AG08396 (cell line): ENCODE measurements around the gene CDC6.
A peak's percentile ranks its signal among the peaks of the same experiment; 100 is the strongest.

Source experiments
- DNase-seq: peaks from one replicate; pipeline ENCODE4 v3.0.0; 2012; ENCODE audit warnings: low spot score, mixed read lengths

Gene CDC6

DNA sequence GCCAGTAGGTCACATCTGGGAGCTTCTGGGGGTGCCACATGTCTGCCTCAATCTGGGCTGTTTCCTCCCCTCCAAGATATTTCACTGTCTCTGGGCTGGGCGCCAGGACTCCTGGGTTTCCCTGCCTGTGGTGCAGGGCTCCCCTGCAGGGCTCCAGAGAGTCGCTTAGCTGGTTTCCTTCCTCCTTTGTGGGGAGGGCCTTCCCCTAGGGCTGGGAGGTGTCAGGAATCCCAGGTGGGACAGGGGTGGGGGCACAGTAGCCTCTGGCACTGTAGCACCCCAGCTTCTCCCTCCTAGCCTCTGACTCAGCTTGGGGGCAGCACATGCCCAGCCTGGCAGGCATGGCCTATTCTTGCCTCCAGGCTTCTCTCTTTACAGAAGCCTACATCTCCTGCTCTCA, 23.9 kb downstream of the CDC6 start:
- peak; percentile 28 for DNase-seq

- peak; percentile 6 for DNase-seq
Measured at GRCh38 chr17:40312131-40312731, 24.6 kb downstream of the CDC6 start.

DNA sequence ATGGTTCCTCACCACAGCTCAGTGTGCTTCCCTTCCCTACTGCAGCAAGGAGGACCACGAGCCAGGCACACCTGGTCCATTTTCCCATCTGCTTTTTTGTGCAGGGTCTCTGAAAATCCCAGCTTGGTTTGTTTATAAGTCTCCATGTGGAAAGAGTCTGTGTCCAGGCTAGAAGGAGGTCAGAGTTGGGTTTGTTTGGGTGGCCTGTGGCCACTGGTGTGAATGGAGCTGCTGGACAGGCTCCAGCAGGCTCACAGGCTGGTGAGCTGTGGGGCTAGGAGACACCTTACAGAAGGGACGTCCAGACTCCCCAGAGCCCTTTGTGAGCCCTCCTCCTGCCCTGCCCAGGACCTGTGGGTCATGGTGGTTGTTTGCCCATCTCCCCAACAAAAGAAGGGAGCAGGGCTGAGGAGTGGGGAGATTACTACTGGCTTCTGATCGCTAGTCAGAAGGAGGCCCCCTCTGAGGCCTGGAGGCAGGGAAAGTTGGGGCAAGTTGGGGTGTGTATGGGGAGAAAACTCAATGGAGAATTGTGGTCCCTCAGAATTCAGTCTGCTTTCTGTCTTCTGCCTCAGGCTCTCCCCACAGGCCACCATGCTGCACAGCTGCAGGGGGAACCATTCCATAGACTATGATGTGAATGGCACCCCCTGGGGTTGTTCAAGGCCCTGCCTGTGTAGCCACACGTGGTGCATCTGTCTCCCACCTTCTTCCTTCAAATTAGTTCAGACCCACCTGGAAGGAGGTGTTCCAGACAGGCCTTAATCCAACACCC, 25.4 kb downstream of the CDC6 start:
- peak; percentile 16 for DNase-seq

- peak; percentile 3 for DNase-seq
Measured at GRCh38 chr17:40313668-40314583, 26.2 kb downstream of the CDC6 start.

DNA sequence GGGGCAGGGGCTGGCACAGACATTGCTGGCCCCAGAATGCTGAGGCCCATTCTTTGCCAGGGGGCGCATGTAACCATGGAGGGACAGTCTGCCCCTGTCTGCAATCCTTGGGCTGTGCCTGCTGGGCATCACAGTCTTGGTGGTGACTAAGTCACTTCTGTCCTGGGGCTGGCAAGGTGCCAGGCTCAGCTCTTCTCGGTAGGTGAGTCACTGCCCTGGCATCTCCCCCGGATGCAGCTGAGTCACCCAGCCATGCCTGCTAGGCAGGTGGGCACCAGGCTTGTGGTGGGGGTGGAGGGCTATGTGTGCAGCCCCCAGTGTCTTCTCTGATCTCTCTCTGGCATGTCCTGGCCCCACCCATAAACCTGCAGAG, 26.9 kb downstream of the CDC6 start:
- peak; percentile 82 for DNase-seq

DNA sequence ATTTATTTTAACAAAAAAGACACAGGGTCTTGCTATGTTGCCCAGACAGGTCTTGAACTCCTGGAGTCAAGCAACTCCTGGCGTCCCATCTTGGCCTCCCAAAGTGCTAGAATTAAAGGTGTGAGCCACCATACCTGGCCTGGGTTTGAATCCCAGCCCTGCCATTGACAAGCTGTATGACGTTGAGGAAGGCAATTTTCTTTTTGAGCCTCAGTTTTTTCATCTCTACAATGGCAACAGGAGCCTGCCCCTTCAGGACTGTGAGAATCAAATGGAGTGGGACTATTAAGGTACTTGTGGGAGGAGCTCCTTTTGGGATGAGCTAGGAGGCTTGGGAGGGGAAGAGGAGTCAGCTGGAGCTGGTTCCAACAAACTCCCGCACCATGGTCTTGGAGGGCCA, 27.5 kb downstream of the CDC6 start:
- DNase-seq, result no peak

DNA sequence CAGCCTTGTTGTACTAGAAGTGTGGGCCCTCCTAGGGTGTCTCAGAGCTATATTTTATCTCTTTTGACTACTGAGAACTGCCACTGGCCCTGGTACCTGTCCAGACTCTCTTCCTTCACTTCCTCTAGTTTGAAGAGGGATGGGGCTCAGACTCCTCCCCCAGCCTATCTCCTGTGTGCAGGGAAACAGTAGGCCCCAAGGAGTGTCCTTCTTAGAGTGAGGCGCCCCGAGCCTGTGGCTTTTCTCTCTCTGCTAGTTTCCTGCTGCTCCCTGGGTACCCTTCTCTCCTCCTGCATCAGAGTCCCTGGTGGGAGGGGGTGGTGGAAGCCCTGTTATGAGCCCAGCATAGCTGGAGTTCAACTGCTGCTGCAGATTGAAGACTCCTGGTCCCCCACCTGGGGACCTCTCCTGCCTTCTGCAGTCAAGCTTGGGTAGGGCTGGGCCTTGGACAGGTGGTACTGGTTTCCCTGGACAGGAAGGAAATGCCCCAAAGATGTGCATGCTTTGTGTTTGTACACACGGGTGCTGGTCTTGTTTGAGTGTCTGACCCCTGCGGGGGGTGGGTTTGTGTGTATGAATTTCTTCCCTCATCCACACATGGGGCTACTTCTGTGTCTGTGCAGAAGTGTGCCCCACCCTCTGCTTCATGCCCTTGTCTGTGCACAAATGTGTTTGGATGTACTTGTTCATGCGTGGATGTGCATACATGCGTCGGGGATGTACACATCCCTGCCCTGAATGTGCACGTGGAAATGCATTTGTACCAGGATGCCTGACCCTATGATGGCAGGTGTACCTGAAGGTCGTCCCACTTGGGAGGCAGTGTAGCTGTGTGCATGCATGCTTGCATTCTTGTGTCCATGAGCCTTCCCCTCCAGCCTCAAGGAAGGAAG, 28.2 kb downstream of the CDC6 start:
- peak; percentile 2 for DNase-seq

DNA sequence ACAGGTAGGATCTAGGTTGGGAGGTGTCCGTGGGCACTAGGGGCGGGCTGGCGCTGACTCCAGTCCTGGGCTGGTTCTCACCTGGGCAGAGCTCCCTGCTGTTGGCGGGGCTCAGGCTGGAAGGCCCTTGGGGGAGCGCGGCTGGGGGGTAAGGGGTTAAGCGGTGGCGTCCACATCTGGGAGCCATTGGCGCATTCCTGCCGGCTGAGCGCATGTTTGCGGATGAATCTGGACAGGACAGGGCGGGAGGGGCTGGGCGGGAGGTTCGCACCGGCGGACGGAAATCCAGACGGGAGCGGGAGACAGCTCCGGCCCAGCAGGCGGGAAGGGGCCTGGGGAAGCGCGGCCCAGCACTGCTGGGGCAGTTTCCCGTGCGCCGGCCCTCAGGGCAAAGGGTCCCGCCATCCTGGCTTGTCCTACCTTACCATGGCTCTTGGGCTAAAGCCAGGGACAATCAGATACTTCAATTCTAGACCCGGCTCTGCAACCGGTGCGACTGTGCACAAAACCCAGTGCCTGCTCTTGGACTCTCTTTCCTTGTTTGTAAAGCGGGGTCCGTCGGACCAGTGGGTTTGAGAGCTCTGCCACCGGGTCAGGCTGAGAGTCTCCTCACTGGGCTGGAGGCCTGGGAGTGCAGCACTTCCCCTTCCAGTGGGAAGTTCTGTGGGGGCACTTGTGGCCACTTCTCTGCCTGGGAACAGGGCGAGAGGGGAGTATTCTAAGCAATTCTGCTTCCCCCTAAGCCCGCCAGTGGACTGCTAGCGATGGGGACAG, 29.1 kb downstream of the CDC6 start:
- DNase-seq, result peak; percentile 82

DNA sequence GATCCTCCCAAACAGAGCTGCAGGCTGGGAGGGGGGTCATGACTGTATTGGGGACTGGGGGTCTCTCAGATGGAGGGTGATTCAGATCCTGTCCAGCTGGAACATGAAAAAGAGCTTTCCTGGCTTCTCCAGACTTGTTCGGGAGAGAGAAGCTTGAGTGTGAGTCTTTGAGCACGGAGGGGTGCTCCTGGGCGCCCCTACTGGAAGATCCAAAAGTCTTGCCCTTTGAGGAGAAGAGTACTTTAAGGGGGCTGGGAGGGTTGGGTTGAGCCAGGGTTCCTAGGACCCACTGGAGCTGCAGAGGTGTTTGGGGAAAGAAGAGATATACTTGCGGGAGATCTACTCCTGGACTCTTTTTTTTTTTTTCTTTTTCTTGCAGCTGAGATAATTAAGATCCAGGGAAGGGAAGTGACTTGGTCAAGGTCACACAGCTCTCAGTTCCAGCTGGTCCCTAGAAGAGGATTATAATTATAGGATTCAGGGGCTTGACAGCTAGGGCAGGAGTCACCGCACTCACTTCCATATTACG, 29.7 kb downstream of the CDC6 start:
- DNase-seq, result peak; percentile 72

- DNase-seq, result peak; percentile 98
Measured at GRCh38 chr17:40317880-40318829, 30.5 kb downstream of the CDC6 start.

- no peak for DNase-seq
Measured at GRCh38 chr17:40318830-40319391, 31.2 kb downstream of the CDC6 start.

DNA sequence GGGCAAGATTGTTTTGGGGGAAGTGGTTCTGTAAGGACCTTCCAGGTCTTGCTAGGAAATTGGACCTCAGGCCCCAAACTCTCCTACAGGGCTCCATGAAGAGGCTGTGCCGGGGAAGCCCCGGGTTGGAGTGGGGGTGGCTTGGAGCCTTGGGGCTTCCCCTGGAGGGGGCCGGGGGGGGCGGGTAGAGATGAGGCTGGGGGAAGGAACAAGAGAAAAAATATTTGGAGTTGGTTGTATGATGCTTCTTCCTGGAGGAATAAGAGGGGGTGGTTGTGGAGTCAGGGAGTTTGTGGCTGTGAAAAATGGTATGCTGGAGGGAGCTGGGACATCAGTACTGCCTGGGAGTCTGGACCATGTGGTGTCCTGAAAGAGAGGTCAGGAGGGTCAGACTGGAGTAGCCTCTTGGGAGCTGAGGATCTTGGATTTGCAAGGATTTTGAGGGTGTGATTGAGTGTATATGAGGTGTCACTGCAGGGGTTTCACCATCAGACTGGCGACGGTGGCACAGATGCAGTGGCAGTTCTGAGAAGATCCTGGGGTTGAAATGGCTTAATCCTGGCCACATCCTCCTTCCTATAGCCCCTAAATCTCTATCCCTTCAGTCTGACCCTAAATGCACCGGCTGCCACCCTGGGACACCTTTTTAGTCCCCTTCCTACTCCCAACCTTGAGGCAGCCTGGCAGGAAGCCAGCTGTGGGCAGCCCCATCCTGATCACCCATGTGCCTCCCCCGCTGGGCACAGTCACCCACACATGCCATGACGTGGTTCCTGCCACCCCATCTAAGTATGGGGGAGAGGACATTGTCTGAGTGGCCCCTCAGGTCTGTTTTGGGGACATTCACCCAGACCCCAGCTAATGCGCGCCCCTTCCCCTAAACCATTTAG, 32.2 kb downstream of the CDC6 start:
- no peak for DNase-seq

- DNase-seq, result no peak
Measured at GRCh38 chr17:40320756-40321523, 33.3 kb downstream of the CDC6 start.

DNA sequence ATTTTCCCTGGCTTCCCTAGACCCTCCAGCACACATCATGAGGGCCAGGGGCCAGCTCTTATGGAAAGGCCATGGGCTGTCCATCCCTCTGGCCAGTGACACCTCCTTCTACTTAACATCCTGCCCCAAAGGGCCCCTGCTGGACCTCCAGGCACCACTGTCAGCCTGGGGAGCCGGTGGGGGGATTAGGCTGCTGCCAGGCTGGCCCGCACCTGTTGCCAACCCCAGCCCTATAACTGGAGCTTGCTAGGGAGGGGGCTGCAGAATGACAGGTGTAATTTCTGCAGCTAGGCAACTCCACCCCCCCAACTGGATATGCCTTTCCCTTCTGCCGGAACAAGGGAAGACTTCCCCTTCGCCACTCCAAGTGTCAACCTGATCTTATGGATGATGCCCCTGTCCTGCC, 33.8 kb downstream of the CDC6 start:
- DNase-seq, result no peak

DNA sequence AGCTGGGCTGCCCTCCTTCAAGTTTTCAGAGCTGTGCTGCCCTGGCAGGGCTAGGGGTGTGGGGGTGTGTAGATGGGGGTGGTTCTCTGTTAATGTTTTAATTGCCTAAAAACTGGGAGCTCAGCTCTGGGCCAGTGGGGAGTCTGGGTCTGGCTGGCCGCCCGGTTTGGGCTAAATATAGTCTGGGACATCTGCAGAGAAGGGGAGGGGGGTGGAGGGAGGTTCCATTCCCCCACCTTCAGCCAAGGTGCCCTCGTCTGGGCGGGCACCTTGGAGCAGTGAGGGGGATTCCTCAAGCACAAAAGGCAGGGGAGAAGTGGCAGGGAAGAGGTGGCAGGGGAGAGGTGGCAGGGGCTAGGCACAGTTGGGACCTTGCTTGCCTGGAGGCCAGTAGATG, 34.3 kb downstream of the CDC6 start:
- DNase-seq, result no peak

- DNase-seq, result peak; percentile 89
Measured at GRCh38 chr17:40322358-40323315, 35.0 kb downstream of the CDC6 start.
